Measurements from ENCODE around the gene RALGAPA2.

DNA sequence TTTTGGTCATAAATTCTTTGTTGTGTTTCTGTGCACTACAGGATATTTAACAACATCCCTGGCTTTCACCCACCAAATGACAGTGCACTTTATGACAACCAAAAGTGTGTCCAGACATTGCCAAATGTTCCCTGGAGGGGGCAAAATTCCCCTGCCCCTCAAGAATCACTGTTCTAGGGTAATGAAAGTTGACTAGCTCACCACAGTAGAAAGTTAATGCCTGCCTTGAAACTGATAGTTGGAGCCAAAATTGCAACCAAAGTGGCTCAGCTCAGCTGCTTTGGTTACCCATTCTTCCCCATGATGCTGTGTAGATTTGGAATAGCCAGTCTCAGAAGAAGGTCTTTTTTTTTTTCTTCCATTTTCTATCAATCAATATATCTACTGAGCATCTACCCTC, 150.6 kb downstream of the RALGAPA2 start:
- TF ChIP-seq, protein P1, sequence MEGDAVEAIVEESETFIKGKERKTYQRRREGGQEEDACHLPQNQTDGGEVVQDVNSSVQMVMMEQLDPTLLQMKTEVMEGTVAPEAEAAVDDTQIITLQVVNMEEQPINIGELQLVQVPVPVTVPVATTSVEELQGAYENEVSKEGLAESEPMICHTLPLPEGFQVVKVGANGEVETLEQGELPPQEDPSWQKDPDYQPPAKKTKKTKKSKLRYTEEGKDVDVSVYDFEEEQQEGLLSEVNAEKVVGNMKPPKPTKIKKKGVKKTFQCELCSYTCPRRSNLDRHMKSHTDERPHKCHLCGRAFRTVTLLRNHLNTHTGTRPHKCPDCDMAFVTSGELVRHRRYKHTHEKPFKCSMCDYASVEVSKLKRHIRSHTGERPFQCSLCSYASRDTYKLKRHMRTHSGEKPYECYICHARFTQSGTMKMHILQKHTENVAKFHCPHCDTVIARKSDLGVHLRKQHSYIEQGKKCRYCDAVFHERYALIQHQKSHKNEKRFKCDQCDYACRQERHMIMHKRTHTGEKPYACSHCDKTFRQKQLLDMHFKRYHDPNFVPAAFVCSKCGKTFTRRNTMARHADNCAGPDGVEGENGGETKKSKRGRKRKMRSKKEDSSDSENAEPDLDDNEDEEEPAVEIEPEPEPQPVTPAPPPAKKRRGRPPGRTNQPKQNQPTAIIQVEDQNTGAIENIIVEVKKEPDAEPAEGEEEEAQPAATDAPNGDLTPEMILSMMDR (IDR thresholded peaks at IDR 0.05): no peak
- TF ChIP-seq POLR2A (IDR thresholded peaks at IDR 0.05): no peak
